GM12873 (cell line): ENCODE results near the gene CYSRT1.

Source experiments
- TF ChIP-seq, protein P1 (sequence below): IDR thresholded peaks from 2 replicates; pipeline ENCODE4 v1.5.1; 2012; ENCODE audit warnings: low read depth, mild to moderate bottlenecking, moderate library complexity, low read length, control low read depth; ENCODE audit not compliant: insufficient read depth; ENCODE audit errors: missing control alignments

Gene CYSRT1

DNA sequence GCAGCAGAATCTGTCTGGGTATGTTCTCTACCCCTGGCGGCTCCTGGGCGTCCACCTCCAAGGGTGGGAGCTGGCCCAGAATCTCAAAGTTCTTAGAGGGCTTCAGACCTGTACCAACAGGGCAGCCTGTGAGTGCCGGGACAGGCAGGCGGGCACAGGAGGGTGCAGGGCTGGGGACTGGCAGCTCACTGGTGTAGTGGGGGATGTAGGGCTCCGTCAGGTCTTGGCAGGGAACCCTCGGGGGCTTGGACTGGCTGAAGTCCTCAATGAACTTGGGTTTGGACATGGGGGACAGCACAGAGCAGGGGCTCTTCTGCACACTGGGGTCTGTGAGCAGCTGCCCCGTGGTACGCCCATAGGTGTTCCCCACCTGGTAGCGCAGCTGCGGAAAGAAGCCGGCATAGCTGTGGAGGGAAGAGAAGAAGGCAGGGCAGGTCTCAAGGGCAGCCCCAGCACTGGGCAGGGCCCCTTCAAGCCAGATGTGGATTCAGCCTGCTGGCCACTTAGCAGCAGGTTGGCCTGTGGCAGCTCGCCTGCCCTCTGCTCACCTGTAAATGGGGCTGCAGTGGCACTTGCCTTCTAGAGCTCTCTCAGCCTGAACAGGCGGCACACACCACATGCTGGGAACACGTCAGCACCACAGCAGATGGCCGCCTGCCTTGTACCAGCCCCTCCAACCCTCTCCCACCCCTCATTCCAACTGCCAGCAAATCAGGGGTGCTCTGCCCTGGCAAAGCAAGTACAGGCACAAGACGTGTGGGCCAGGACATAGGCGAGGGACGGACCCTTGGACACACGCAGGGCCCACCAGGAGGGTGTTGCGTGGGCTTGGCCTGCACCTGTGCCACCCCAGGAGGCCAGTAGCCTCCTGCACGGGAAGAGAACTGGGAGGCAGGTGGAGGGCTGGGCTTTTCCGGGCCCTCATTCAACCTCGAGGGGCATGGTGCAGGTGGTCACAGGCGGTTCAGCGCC, 20.8 kb downstream of the CYSRT1 start:
- TF ChIP-seq, protein P1, sequence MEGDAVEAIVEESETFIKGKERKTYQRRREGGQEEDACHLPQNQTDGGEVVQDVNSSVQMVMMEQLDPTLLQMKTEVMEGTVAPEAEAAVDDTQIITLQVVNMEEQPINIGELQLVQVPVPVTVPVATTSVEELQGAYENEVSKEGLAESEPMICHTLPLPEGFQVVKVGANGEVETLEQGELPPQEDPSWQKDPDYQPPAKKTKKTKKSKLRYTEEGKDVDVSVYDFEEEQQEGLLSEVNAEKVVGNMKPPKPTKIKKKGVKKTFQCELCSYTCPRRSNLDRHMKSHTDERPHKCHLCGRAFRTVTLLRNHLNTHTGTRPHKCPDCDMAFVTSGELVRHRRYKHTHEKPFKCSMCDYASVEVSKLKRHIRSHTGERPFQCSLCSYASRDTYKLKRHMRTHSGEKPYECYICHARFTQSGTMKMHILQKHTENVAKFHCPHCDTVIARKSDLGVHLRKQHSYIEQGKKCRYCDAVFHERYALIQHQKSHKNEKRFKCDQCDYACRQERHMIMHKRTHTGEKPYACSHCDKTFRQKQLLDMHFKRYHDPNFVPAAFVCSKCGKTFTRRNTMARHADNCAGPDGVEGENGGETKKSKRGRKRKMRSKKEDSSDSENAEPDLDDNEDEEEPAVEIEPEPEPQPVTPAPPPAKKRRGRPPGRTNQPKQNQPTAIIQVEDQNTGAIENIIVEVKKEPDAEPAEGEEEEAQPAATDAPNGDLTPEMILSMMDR = no peak

DNA sequence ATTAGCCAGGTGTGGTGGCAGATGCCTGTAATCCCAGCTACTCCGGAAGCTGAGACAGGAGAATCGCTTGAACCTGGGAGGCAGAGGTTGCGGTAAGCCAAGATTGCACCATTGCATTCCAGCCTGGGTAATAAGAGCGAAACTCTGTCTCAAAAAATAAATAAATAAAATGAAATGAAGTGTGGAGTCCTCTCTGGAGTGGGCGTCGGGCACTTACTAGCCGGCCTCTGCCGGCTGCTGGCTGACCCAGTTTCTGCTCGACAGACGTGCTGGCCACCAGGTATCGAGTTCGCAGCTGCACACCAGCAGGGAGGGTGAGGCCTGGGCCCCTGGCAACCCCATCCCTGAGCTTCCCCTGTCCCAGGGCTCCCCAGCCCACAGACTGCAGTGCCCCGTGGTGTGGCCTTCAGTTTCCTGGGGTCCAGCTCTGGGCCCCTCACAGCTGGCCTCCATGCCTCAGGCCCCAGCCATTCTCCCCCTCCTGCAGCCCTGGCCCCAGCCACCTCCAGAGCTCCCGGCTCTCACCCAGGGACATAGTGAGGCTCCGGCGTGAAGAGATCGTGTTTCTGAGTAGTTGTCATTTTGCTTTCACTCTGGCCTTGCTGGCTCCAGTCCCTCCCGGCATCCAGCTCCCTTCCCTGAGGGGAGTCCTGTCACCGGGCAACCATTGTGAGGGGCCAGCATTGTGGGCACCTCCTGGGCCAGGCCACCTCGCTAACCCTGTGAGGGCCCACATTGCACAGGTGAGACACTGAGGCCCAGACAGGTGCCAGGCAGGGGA, 22.4 kb downstream of the CYSRT1 start:
- TF ChIP-seq, protein P1 = no peak

DNA sequence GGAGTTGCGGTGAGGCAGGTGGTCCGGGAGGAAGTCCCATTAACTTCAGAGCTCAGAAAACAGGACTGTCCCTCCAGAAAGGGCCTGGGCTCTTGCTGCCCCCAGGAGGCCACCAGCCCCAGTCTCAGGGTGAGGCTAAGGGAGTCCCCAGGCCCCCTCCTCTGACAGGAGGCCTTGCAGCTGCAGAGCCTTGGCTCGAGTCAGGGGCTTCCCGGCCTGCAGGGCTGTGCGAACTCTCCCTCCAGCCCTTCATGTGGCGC, 22.9 kb downstream of the CYSRT1 start:
- TF ChIP-seq, protein P1 = no peak

DNA sequence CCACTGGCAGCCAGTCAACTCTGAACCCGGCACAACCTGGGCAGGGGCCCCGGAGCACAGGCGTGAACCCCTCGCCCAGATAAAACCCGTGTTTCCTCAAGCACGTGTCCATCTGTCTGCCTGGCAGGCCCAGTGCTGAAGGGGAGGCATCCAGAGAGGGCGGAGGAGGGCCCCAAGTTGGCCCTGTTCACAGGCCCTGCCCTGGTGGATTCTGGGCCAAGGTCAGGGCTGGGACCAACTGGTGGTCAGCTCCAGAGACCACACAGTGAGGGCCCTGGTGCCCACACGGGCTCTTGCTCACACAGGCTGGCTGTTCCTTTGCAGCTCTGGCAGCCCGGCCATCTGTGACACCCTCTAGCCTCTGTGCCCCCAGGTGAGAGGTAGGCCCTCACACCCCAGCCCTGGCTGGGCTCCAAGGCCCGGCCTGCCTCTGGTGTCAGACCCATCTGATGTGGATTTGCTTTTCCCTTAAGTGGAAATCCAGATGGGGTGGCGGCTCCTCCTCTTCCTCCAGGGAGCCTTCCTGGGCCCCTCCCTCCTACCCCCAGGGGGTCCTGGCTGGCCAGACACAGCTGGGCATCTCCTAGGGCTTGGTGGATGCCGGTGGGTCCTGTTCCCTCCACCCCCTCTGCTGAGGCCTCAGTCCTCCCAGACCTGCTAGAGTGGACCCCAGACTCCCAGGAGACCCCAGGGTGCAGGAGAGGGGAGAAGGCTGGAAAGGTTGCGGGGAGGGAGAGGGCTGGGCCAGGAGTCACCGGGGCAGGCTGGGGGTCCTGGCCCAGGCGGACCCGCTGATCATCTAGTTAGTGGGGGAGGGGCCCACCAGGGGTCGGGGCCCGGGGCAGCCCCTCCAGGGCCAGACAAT, 25.6 kb downstream of the CYSRT1 start:
- TF ChIP-seq, protein P1 = no peak

DNA sequence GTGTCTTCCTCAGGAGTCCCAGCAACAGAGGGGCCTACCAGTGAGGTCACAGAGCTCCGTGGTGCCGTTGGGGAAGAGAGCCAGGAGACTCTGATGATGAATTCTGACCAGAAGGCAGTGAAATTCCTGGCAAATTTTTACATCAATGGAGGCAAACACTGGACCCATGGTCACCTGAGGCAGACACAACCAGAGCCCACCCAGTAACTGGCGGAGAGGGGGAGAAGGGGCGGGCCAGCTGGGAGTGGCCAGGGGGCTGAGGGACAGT, 26.2 kb downstream of the CYSRT1 start, which contains the start of gene STPG3:
STPG3 (plus strand) TSS at position 93 of the 268 bp plus-strand sequence; CDS start at position 94, 1 bp downstream.
- TF ChIP-seq, protein P1 = no peak

DNA sequence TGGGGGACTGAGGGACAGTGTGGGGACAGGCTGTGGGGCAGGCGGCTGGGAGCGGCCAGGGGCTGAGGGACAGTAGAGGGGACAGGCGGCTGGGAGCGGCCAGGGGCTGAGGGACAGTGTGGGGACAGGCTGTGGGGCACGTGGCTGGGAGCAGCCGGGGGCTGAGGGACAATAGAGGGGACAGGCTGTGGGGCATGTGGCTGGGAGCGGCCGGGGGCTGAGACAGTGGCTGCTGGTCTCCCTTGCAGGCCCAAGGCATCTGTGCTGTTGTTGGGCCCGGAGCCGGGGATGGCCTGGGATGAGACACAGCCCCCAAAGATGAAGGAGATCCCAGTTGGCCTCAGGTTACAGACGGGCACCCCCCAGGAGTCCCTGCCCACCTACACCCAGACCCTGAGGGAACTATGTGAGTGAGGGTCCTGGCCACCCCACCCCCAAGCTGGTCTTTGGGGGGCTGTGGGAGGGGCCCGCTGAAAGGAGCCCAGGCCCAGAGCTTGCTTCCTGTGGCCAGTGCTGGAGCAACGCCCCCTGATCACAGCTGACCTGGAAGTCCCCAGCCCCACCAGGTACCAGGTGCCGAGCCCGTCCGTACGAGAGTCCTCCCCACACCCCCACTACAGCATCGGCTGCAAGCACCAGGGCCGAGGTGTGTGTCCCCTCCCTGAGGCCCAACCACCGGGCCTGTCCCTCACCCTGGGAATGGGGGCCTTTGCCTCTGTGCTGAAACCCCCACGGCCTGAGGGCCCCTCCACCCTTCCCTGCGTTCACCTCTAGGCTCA, 26.7 kb downstream of the CYSRT1 start:
- TF ChIP-seq, protein P1 = no peak
